Ovary (tissue), 3 donors: ENCODE measurements around the gene RAB3D.

Source experiments
- EP300 ChIP-seq: sonication (generic); formaldehyde crosslinking; IDR thresholded peaks from one replicate; pipeline ENCODE4 v1.6.1; 2017; ENCODE audit warnings: antibody characterized with exemption
- POLR2A ChIP-seq: fragments of 450-650 bp; IDR thresholded peaks from one replicate; pipeline ENCODE4 v1.6.1; 2017; ENCODE audit warnings: antibody characterized with exemption, mild to moderate bottlenecking, moderate library complexity
- TF ChIP-seq, protein P1 (sequence below), 3 donors: fragments of 450-650 bp in 2 of 3; fragments of 200-600 bp in 1 of 3; IDR thresholded peaks; one replicate each; pipeline versions ENCODE4 v1.5.1 to v1.8.0; 2016 to 2022; ENCODE audit warnings: antibody characterized with exemption in 3 of 3, mild to moderate bottlenecking in 1 of 3
- donor health status: DM: no; HTN: no; CAD: no.

DNA sequence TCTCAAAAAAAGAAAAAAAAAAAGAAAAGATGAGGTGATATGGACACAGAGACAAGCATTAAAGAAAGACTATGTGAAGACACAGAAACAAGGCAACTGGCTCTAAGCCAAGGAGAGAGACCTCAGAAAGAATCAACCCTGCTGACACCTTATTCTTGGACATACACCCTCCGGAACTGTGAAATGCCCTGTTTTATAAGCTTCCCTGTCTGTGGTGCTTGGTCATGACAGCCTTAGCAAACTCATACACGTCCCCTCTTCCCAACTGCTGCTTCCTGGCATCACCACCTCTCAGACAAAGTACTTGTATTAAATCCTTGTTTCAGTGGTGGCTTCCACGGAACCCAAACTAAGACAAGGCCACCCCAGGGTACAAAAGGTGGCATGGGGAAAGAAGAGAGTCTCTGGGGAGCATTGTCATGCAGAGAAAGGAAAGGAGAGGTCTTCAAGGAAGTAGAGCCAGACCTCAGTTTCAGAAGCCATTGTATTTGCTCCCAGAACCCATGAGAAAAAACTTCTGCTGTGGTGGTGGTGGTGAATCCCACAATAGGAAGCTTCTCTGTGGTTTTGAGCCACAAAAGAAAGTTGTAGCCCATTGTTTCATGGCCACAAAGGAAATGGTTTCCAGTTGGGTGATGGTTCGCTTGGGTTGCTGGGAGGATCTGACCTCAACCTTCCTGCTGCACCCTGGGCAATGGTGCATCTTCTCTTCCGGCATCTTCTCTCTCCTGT lies 59.8 kb downstream of the RAB3D start:
- TF ChIP-seq EP300 (no peak), POLR2A (no peak)
- TF ChIP-seq, protein P1, sequence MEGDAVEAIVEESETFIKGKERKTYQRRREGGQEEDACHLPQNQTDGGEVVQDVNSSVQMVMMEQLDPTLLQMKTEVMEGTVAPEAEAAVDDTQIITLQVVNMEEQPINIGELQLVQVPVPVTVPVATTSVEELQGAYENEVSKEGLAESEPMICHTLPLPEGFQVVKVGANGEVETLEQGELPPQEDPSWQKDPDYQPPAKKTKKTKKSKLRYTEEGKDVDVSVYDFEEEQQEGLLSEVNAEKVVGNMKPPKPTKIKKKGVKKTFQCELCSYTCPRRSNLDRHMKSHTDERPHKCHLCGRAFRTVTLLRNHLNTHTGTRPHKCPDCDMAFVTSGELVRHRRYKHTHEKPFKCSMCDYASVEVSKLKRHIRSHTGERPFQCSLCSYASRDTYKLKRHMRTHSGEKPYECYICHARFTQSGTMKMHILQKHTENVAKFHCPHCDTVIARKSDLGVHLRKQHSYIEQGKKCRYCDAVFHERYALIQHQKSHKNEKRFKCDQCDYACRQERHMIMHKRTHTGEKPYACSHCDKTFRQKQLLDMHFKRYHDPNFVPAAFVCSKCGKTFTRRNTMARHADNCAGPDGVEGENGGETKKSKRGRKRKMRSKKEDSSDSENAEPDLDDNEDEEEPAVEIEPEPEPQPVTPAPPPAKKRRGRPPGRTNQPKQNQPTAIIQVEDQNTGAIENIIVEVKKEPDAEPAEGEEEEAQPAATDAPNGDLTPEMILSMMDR (IDR thresholded peaks at IDR 0.05) = no peak
